Measurements from ENCODE around the gene SRM.
"Not testable (repeated sequence)": the region's sequence is repeated elsewhere in the genome, so short reads cannot be mapped to it uniquely, and the experiment has no call there.

- not testable (repeated sequence) for TF ChIP-seq CTCF (IDR thresholded peaks at IDR 0.05); POLR2A (IDR thresholded peaks at IDR 0.05; ENCODE audit: low read depth); EP300 (IDR thresholded peaks at IDR 0.05); POLR2AphosphoS5 (IDR thresholded peaks at IDR 0.05)
These were observed 13.6 kb upstream of the SRM start for GRCh38 chr1:11073398-11073797.

Data from esophagus muscularis mucosa (tissue), 4 donors.